Endothelial cell of umbilical vein (primary cell): ENCODE data around the gene ZNF556. TPM values are rescaled to one million over a fixed set of nuclear protein-coding genes. Genes with fewer than 3 reads are reported as not detected.
"Not testable (repeated sequence)": the region's sequence is repeated elsewhere in the genome, so short reads cannot be mapped to it uniquely, and the experiment has no call there.

ENCODE experiments used
- BruUV-seq: library from RNA; stranded (reverse); fragments of 400-500 nt; replicated peaks from 2 replicates; lab custom pipeline; 2021; lab: Mats Ljungman, UMichigan
- CTCF ChIA-PET: fragments of 300-600, 350-600 bp; sonication (Branson Sonifier 250); formaldehyde crosslinking; loops from one replicate; lab custom pipeline; 2021; ENCODE audit warnings: antibody characterized with exemption, inconsistent platforms; lab: Charles Lee
- POLR2A ChIA-PET: fragments of 300-600, 350-600 bp; sonication (Branson Sonifier 250); formaldehyde crosslinking; loops from one replicate; lab custom pipeline; 2021; ENCODE audit warnings: antibody characterized with exemption, inconsistent platforms; lab: Charles Lee
- DNase-seq: peaks from one replicate; pipeline ENCODE4 v3.0.0-alpha.2; 2011; ENCODE audit warnings: low read depth, low spot score
- FAIRE-seq: peaks from 2 replicates; lab custom pipeline; 2011; peaks lifted over from hg19 to GRCh38; lab: Jason Lieb, UNC
- H2AFZ ChIP-seq: 2 replicates; pipeline ENCODE4 v1.6.0; 2012; ENCODE audit warnings: low read depth, low read length, control low read depth, inconsistent platforms
- H3K27ac ChIP-seq: 2 replicates; pipeline ENCODE4 v1.5.1; 2011; ENCODE audit warnings: low read depth, mild to moderate bottlenecking, control low read depth, low read length, moderate library complexity; ENCODE audit not compliant: insufficient read depth
- H3K27me3 ChIP-seq, 2 experiments: 2 replicates each; pipeline versions ENCODE4 v1.6.0 to v1.6.1; 2011; ENCODE audit warnings: low read length in 2 of 2, mixed read lengths in 1 of 2; ENCODE audit not compliant: control insufficient read depth in 2 of 2, insufficient read depth in 2 of 2
- H3K36me3 ChIP-seq, 2 experiments: 2 replicates in 1 of 2; 3 replicates in 1 of 2; pipeline ENCODE4 v1.5.1; 2011; ENCODE audit warnings: low read length in 2 of 2, mild to moderate bottlenecking in 1 of 2, moderate library complexity in 1 of 2; ENCODE audit not compliant: control insufficient read depth in 2 of 2, insufficient read depth in 2 of 2; ENCODE audit errors: extremely low read depth in 1 of 2
- H3K4me1 ChIP-seq: 3 replicates; pipeline ENCODE4 v1.5.1; 2011; ENCODE audit warnings: mild to moderate bottlenecking, low read length; ENCODE audit not compliant: control insufficient read depth, insufficient read depth; ENCODE audit errors: extremely low read depth
- H3K4me2 ChIP-seq: 2 replicates; pipeline ENCODE4 v1.6.1; 2011; ENCODE audit warnings: low read length, control low read depth, mixed read lengths; ENCODE audit not compliant: insufficient read depth
- H3K4me3 ChIP-seq, 3 experiments: fragments of 200-600 bp in 1 of 3; sonication (generic), shearing (Covaris generic) in 1 of 3; replicated peaks in 1 of 3; 2 replicates each; pipeline ENCODE4 v1.5.1; 2011 to 2016; ENCODE audit warnings: control low read depth in 3 of 3, low read length in 3 of 3, mild to moderate bottlenecking in 2 of 3, inconsistent platforms in 1 of 3, low read depth in 1 of 3, moderate library complexity in 1 of 3; ENCODE audit not compliant: insufficient read depth in 1 of 3
- H3K79me2 ChIP-seq: 2 replicates; pipeline ENCODE4 v1.6.0; 2012; ENCODE audit warnings: low read length, inconsistent platforms; ENCODE audit not compliant: control insufficient read depth, insufficient read depth
- H3K9ac ChIP-seq: replicated peaks from 2 replicates; pipeline ENCODE3; 2011; ENCODE audit warnings: low read length, control low read depth; ENCODE audit not compliant: insufficient read depth; ENCODE audit errors: extremely low read depth
- H3K9me1 ChIP-seq: replicated peaks from 3 replicates; pipeline ENCODE4 v1.6.0; 2011; ENCODE audit warnings: mild to moderate bottlenecking, low read length; ENCODE audit not compliant: control insufficient read depth, insufficient read depth; ENCODE audit errors: extremely low read depth
- H3K9me3 ChIP-seq: replicated peaks from 2 replicates; pipeline ENCODE4 v1.5.1; 2012; ENCODE audit warnings: low read length, inconsistent platforms; ENCODE audit not compliant: control insufficient read depth, insufficient read depth
- H4K20me1 ChIP-seq: replicated peaks from 2 replicates; pipeline ENCODE3; 2011; ENCODE audit warnings: mild to moderate bottlenecking, low read length; ENCODE audit not compliant: control insufficient read depth, insufficient read depth; ENCODE audit errors: extremely low read depth
- CTCF ChIP-seq, 2 donors: IDR thresholded peaks; 1 replicate in 1 of 2; 2 replicates in 1 of 2; pipeline ENCODE4 v1.5.1; 2011; ENCODE audit warnings: low read length in 2 of 2, mild to moderate bottlenecking in 2 of 2, moderate library complexity in 2 of 2, control low read depth in 1 of 2, inconsistent platforms in 1 of 2, low read depth in 1 of 2; ENCODE audit not compliant: insufficient read depth in 1 of 2; ENCODE audit errors: extremely low read depth in 1 of 2
- EZH2 ChIP-seq: IDR thresholded peaks from 2 replicates; pipeline ENCODE4 v1.6.1; 2012; ENCODE audit warnings: borderline replicate concordance, low read depth, mild to moderate bottlenecking, moderate library complexity, low read length, inconsistent platforms; ENCODE audit not compliant: severe bottlenecking
- FOS ChIP-seq: IDR thresholded peaks from 2 replicates; pipeline ENCODE4 v1.6.1; 2011; ENCODE audit warnings: mild to moderate bottlenecking, low read length, moderate library complexity, borderline replicate concordance; ENCODE audit not compliant: insufficient read depth
- GATA2 ChIP-seq: IDR thresholded peaks from 2 replicates; pipeline ENCODE4 v1.7.0; 2011; ENCODE audit warnings: low read depth, mild to moderate bottlenecking, moderate library complexity, mixed read lengths, low read length; ENCODE audit not compliant: insufficient read length, insufficient read depth
- JUN ChIP-seq: IDR thresholded peaks from 2 replicates; pipeline ENCODE4 v1.6.1; 2011; ENCODE audit warnings: borderline replicate concordance, low read depth; ENCODE audit not compliant: insufficient read length, insufficient read depth
- MAX ChIP-seq: IDR thresholded peaks from 2 replicates; pipeline ENCODE4 v1.6.1; 2011; ENCODE audit not compliant: insufficient read depth, insufficient read length
- POLR2A ChIP-seq: IDR thresholded peaks from 2 replicates; pipeline ENCODE4 v1.6.1; 2012; ENCODE audit warnings: low read depth, mild to moderate bottlenecking, control low read depth, low read length
- POLR2AphosphoS5 ChIP-seq: IDR thresholded peaks from 2 replicates; pipeline ENCODE4 v1.6.1; 2012; ENCODE audit warnings: low read depth, mild to moderate bottlenecking, control low read depth, low read length, moderate library complexity; ENCODE audit not compliant: insufficient read depth
- dilution Hi-C: fragments of 300-500 bp; cut with MboI; formaldehyde crosslinking; loops from one replicate; pipeline ENCODE4 v1.15.0; 2019; ENCODE audit warnings: low sequenced_read_pairs; ENCODE audit not compliant: extremely low pct_ligation_motif_present
- intact Hi-C: fragments of 100-400 bp; cut with micrococcal nuclease; formaldehyde crosslinking; loops from one replicate; pipeline ENCODE4 v1.10.0; 2022
- polyA plus RNA-seq, 4 experiments: library from polyadenylated mRNA; depleted of rRNA in 3 of 4; stranded (reverse) in 3 of 4; unstranded in 1 of 4; fragments of >200 nt; gene quantifications; 2 replicates each; pipeline versions ENCODE4 v1.2.1 to v1.2.3, GENCODE V29; 2011 to 2012; ENCODE audit warnings: missing spikeins in 1 of 4
- total RNA-seq: library from RNA; stranded (reverse); gene quantifications from 2 replicates; pipeline ENCODE4 v1.2.3, GENCODE V29; 2021

ZNF556 gene
- total and polyA plus RNA-seq, 2 donors (not counting 3 experiments of a cell fraction or from before 2014, with no cell fraction given), result 0.01 TPM; not detected in 1

GRCh38 chr19:2890531-2890930 lies 23.4 kb downstream of the ZNF556 start:
- FAIRE-seq, BruUV-seq, H3K4me2 ChIP-seq, DNase-seq, H4K20me1 ChIP-seq, H2AFZ ChIP-seq, H3K9me3 ChIP-seq, H3K27ac ChIP-seq, H3K9me1 ChIP-seq, intact Hi-C loops, H3K36me3 ChIP-seq, H3K4me1 ChIP-seq, H3K9ac ChIP-seq, dilution Hi-C loops, H3K79me2 ChIP-seq, H3K27me3 ChIP-seq, H3K4me3 ChIP-seq, POLR2A ChIA-PET: not testable (repeated sequence)
- CTCF ChIA-PET, result interaction anchor here (1.6 kb wide), 1 partner anchor 33 kb away, joined by 3 read pairs; no protein-coding TSS in a partner anchor

DNA sequence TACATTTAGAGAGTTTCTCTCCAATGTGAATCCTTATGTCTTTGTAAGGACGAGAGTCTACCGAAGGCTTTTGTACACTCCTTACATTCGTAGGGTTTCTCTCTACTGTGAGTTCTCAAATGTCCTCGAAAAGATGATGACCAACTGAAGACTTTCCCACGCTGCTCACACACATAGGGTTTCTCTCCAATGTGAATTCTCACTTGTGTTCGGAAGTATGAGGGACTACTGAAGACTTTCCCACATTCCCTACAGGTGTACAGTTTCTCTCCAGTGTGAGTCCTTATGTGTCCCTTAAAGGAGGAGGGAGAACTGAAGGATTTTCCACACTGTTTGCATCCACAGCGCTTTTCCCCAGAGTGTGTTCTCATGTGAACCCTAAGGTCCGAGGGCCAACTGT lies 29.6 kb downstream of the ZNF556 start:
- Histone ChIP-seq H4K20me1 (no peaks in the 10 kb centered on the region), H3K4me2 (no peak overlapping the region), H3K9me3 (peaks cover 5% of the 10 kb centered on the region), H3K27me3 (no peaks in the 10 kb centered on the region), H3K79me2 (no peaks in the 10 kb centered on the region), H3K9me1 (no peaks in the 10 kb centered on the region), H3K4me1 (no peaks in the 10 kb centered on the region), H3K36me3 (no peaks in the 10 kb centered on the region), H3K9ac (no peak overlapping the region), H3K27ac (no peak overlapping the region), H2AFZ (no peak overlapping the region), H3K4me3 (no peak overlapping the region)
- BruUV-seq, result no TSS peak
- no peak for FAIRE-seq
- CTCF ChIA-PET, result no interaction called here
- TF ChIP-seq EZH2 (no peak), POLR2AphosphoS5 (no peak), CTCF (IDR thresholded peaks at IDR 0.05; ENCODE audit: extremely low read depth in 1 of 2, insufficient read depth in 1 of 2, low read depth in 1 of 2, low read length in 2 of 2) (no peak), MAX (no peak), POLR2A (no peak), JUN (no peak), GATA2 (no peak), FOS (no peak)
- POLR2A ChIA-PET, result no interaction called here
- no peak for DNase-seq
- intact Hi-C loops, result no loop called here
- dilution Hi-C loops, result no loop called here
